SK-N-SH treated with all-trans-retinoic acid at 6 μM for 48 hours (cell line): ENCODE results near the gene VSIR.

Experiments
- ATAC-seq: fragments of 200-7000 bp; cut with Tn5 transposase; 3 replicates; pipeline ENCODE4 v1.9.1; 2020; ENCODE audit warnings: mild to moderate bottlenecking, moderate library complexity
- ARNTL ChIP-seq: fragments of 450-650 bp; formaldehyde crosslinking; IDR thresholded peaks from 2 replicates; pipeline ENCODE4 v1.5.0; 2020; ENCODE audit warnings: low read depth, mild to moderate bottlenecking, moderate library complexity, borderline replicate concordance
- BACH2 ChIP-seq: fragments of 250-450 bp; sonication (Bioruptor Pico); IDR thresholded peaks from 2 replicates; pipeline ENCODE4 v1.9.0; 2021; ENCODE audit warnings: mild to moderate bottlenecking, borderline replicate concordance
- CSDC2 ChIP-seq: fragments of 250-450 bp; sonication (Bioruptor Pico); IDR thresholded peaks from 2 replicates; pipeline ENCODE4 v1.5.0; 2020; ENCODE audit warnings: mild to moderate bottlenecking, moderate library complexity
- CSRNP3 ChIP-seq: fragments of 250-450 bp; sonication (Bioruptor Pico); IDR thresholded peaks from 2 replicates; pipeline ENCODE4 v1.5.1; 2021; ENCODE audit warnings: mild to moderate bottlenecking, moderate library complexity
- ESRRG ChIP-seq: fragments of 250-450 bp; sonication (Bioruptor Pico); IDR thresholded peaks from 2 replicates; pipeline ENCODE4 v1.6.1; 2021; ENCODE audit warnings: mild to moderate bottlenecking
- GLIS3 ChIP-seq: fragments of 250-450 bp; sonication (Bioruptor Pico); IDR thresholded peaks from 2 replicates; pipeline ENCODE4 v1.5.0; 2020; ENCODE audit warnings: mild to moderate bottlenecking, moderate library complexity
- ISL1 ChIP-seq: fragments of 250-450 bp; sonication (Bioruptor Pico); IDR thresholded peaks from 2 replicates; pipeline ENCODE4 v2.1.2; 2022; ENCODE audit warnings: mild to moderate bottlenecking, moderate library complexity
- PPARA ChIP-seq: fragments of 250-450 bp; sonication (Bioruptor Pico); IDR thresholded peaks from 2 replicates; pipeline ENCODE4 v1.5.0; 2020; ENCODE audit warnings: mild to moderate bottlenecking, borderline replicate concordance
- RARB ChIP-seq: fragments of 250-450 bp; sonication (Bioruptor Pico); IDR thresholded peaks from 2 replicates; pipeline ENCODE4 v1.8.0; 2021; ENCODE audit warnings: mild to moderate bottlenecking, moderate library complexity
- SNAI2 ChIP-seq: fragments of 250-450 bp; sonication (Bioruptor Pico); IDR thresholded peaks from 2 replicates; pipeline ENCODE4 v1.5.0; 2020; ENCODE audit warnings: mild to moderate bottlenecking, moderate library complexity
- TCF4 ChIP-seq: fragments of 250-450 bp; sonication (Bioruptor Pico); IDR thresholded peaks from 2 replicates; pipeline ENCODE4 v1.8.0; 2021; ENCODE audit warnings: mild to moderate bottlenecking, moderate library complexity, borderline replicate concordance
- TOX ChIP-seq: fragments of 250-450 bp; sonication (Bioruptor Pico); IDR thresholded peaks from 2 replicates; pipeline ENCODE4 v1.8.0; 2021; ENCODE audit warnings: mild to moderate bottlenecking, moderate library complexity, borderline replicate concordance
- TSHZ2 ChIP-seq: fragments of 250-450 bp; sonication (Bioruptor Pico); IDR thresholded peaks from 2 replicates; pipeline ENCODE4 v1.5.0; 2020; ENCODE audit warnings: mild to moderate bottlenecking, moderate library complexity
- ZC3H10 ChIP-seq: fragments of 250-450 bp; sonication (Bioruptor Pico); IDR thresholded peaks from 2 replicates; pipeline ENCODE4 v1.5.1; 2021; ENCODE audit warnings: mild to moderate bottlenecking, moderate library complexity
- ZFP3 ChIP-seq: fragments of 250-450 bp; sonication (Bioruptor Pico); IDR thresholded peaks from 2 replicates; pipeline ENCODE4 v1.5.0; 2020; ENCODE audit warnings: mild to moderate bottlenecking, moderate library complexity
- ZNF565 ChIP-seq: fragments of 450-650 bp; formaldehyde crosslinking; conservative IDR thresholded peaks from 2 replicates; pipeline ENCODE4 v1.5.0; 2020; ENCODE audit warnings: low read depth, mild to moderate bottlenecking, moderate library complexity
- ZNF70 ChIP-seq: fragments of 450-650 bp; formaldehyde crosslinking; IDR thresholded peaks from 2 replicates; pipeline ENCODE4 v1.5.0; 2020; ENCODE audit warnings: mild to moderate bottlenecking, moderate library complexity
- ZNF8 ChIP-seq: fragments of 450-650 bp; formaldehyde crosslinking; IDR thresholded peaks from 2 replicates; pipeline ENCODE4 v1.5.0; 2020; ENCODE audit warnings: mild to moderate bottlenecking, moderate library complexity
- TF ChIP-seq, protein P1 (sequence below): fragments of 250-450 bp; sonication (Bioruptor Pico); IDR thresholded peaks from 2 replicates; pipeline ENCODE4 v1.5.1; 2020; ENCODE audit warnings: low read depth, mild to moderate bottlenecking, moderate library complexity
- TF ChIP-seq, protein P2 (sequence below): fragments of 250-450 bp; sonication (Bioruptor Pico); IDR thresholded peaks from 2 replicates; pipeline ENCODE4 v1.8.0; 2021; ENCODE audit warnings: low read depth, mild to moderate bottlenecking, moderate library complexity, borderline replicate concordance
- TF ChIP-seq, protein P3 (sequence below): fragments of 250-450 bp; sonication (Bioruptor Pico); IDR thresholded peaks from 2 replicates; pipeline ENCODE4 v1.8.0; 2020; ENCODE audit warnings: mild to moderate bottlenecking, moderate library complexity, borderline replicate concordance

The VSIR gene

GRCh38 chr10:71750124-71750841 is 23.0 kb downstream of the VSIR start:
- no peak for TF ChIP-seq BACH2
- TF ChIP-seq TOX (CRISPR knock-in tag): no peak
- no peak for TF ChIP-seq ESRRG (CRISPR knock-in tag)
- TF ChIP-seq TSHZ2 (CRISPR knock-in tag): no peak
- no peak for TF ChIP-seq PPARA (CRISPR knock-in tag)
- TF ChIP-seq ARNTL (CRISPR knock-in tag): no peak
- TF ChIP-seq ZFP3 (CRISPR knock-in tag): no peak
- TF ChIP-seq, protein P1, sequence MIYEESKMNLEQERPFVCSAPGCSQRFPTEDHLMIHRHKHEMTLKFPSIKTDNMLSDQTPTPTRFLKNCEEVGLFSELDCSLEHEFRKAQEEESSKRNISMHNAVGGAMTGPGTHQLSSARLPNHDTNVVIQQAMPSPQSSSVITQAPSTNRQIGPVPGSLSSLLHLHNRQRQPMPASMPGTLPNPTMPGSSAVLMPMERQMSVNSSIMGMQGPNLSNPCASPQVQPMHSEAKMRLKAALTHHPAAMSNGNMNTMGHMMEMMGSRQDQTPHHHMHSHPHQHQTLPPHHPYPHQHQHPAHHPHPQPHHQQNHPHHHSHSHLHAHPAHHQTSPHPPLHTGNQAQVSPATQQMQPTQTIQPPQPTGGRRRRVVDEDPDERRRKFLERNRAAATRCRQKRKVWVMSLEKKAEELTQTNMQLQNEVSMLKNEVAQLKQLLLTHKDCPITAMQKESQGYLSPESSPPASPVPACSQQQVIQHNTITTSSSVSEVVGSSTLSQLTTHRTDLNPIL (CRISPR knock-in tag): no peak
- TF ChIP-seq ZNF565 (CRISPR knock-in tag): no peak
- TF ChIP-seq ZC3H10: no peak
- TF ChIP-seq, protein P2, sequence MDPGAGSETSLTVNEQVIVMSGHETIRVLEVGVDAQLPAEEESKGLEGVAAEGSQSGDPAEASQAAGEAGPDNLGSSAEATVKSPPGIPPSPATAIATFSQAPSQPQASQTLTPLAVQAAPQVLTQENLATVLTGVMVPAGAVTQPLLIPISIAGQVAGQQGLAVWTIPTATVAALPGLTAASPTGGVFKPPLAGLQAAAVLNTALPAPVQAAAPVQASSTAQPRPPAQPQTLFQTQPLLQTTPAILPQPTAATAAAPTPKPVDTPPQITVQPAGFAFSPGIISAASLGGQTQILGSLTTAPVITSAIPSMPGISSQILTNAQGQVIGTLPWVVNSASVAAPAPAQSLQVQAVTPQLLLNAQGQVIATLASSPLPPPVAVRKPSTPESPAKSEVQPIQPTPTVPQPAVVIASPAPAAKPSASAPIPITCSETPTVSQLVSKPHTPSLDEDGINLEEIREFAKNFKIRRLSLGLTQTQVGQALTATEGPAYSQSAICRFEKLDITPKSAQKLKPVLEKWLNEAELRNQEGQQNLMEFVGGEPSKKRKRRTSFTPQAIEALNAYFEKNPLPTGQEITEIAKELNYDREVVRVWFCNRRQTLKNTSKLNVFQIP: no peak
- TF ChIP-seq ZNF8 (CRISPR knock-in tag): no peak
- no peak for TF ChIP-seq RARB (CRISPR knock-in tag)
- TF ChIP-seq CSDC2: no peak
- TF ChIP-seq ZNF70 (CRISPR knock-in tag): no peak
- TF ChIP-seq, protein P3, sequence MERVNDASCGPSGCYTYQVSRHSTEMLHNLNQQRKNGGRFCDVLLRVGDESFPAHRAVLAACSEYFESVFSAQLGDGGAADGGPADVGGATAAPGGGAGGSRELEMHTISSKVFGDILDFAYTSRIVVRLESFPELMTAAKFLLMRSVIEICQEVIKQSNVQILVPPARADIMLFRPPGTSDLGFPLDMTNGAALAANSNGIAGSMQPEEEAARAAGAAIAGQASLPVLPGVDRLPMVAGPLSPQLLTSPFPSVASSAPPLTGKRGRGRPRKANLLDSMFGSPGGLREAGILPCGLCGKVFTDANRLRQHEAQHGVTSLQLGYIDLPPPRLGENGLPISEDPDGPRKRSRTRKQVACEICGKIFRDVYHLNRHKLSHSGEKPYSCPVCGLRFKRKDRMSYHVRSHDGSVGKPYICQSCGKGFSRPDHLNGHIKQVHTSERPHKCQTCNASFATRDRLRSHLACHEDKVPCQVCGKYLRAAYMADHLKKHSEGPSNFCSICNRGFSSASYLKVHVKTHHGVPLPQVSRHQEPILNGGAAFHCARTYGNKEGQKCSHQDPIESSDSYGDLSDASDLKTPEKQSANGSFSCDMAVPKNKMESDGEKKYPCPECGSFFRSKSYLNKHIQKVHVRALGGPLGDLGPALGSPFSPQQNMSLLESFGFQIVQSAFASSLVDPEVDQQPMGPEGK (CRISPR knock-in tag): no peak
- ATAC-seq: no peak

DNA sequence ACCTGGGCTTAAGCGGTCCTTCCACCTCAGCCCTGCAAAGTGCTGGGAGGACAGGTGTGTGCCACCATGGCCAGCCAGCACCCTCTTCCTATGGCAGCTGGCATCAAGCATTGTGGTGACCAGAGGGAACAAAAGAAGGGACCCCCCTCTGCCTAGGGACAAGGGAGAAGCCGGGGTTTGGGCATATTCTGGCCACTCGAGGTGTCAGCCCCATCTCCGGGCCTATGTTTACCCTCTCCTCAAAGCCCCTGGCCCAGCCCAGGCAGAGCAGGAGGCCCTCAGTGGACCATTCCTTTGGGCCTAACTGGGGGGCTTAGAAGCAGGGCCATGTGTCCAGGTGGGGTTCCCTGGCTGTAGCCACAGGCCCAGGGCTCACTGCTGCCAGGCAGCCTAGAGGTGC is 23.9 kb downstream of the VSIR start:
- TF ChIP-seq ISL1 (CRISPR knock-in tag) (no peak), BACH2 (no peak), GLIS3 (CRISPR knock-in tag) (no peak), ZC3H10 (no peak), CSDC2 (no peak), SNAI2 (CRISPR knock-in tag) (no peak), ZNF8 (CRISPR knock-in tag) (no peak), TCF4 (no peak), ZFP3 (CRISPR knock-in tag) (no peak), ARNTL (CRISPR knock-in tag) (no peak), PPARA (CRISPR knock-in tag) (no peak), TSHZ2 (CRISPR knock-in tag) (no peak), RARB (CRISPR knock-in tag) (no peak), CSRNP3 (no peak), ZNF70 (CRISPR knock-in tag) (no peak), ESRRG (CRISPR knock-in tag) (no peak), ZNF565 (CRISPR knock-in tag) (no peak)
- TF ChIP-seq, protein P3 (CRISPR knock-in tag): no peak
- TF ChIP-seq, protein P1 (CRISPR knock-in tag): no peak
- ATAC-seq: no peak
